Brain pericyte (primary cell): ENCODE results near the gene HOXA6.

Experiments
- DNase-seq: peaks from one replicate; pipeline ENCODE4 v3.0.0-alpha.2; 2012; ENCODE audit warnings: low read depth, low spot score

The HOXA6 gene

DNA sequence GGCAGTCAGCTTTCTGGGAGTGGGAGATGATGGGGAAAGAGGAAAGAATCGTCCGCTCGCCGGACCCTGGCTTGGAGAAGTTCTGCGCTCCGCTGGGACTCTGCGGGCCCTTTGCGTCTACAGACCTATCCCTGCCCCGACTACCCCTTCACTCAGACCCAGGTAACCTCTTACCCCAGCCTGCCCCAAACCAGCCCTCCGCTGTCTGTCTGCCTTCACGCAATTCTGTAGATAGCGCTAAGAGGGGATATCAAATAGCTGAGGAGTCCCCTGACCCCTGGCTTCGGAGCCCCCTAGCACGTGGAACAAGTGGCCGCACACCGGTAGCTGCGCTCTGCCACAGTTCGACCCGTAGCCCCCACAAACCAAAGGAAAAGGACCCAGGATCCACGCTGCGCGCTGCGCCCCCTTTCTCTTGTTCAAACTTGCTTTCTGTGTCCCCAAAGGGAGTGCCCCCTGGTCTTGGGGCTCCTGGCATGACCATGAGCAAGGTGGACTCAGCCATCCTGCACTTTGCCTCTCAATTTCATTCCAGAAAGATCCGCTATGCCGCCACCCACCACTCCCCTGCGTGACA is 24.0 kb downstream of the HOXA6 start:
- DNase-seq = no peak

DNA sequence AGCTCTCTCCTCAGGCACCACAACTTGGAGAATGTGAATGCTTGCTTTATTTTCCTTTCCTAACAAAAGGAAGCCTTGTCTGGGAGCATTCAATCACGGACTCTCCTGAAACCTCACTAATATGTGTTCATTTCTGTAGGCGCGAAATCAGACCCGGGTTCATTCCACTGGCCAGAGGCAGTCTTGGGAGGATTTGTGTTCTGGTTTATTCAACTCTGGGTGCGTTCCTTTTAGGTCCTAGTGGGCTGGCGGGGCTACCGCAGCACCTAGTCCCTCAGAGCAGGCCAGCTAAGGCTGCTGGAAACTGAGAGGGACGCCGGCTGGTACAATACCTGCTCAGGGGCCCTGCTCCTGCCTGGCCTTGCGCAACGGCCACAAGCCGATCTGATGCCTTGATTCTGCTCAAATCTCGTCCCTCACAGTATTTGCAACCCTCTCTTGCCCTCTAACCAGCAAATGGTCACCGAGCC is 24.5 kb downstream of the HOXA6 start:
- no peak for DNase-seq

DNA sequence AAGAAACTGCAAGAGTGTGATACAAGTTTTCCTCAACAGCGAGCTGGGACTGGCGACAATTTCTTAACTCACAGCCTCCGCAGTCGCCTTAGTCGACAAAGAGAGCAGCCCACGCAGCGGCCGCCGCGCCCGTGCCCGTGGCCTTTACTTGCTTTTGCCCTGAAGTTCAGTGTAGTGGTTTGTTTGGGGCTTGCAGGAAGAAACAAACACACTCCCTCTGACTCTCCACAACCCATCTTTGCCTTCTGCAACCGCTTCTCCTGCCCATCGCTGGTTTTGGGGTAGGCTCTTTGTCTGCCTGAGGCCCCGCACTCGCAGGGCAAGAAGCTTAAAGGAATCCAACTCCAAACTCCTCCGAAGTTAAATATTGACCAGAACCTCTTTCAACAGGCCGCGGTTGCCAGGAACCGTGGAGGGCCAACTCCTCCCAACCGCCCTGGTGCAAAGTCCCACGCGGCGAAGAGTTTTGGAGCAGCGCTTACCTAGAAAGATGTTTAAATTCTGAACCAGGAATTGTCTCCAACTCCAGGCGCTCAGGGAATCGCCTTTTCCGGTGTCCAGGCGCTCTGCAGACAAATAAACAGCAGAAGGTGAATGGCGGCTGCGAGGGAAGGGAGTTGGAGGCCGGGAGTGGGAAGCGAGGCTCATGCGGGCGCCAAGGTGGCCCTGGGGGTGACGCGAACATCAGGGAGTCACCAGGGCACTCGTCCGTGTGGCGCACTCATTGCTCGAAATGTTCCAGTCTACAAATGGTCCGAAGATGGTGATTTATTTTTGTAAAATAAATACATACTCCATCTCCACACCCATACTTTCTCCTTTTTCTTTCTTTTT is 25.3 kb downstream of the HOXA6 start:
- DNase-seq = no peak

DNA sequence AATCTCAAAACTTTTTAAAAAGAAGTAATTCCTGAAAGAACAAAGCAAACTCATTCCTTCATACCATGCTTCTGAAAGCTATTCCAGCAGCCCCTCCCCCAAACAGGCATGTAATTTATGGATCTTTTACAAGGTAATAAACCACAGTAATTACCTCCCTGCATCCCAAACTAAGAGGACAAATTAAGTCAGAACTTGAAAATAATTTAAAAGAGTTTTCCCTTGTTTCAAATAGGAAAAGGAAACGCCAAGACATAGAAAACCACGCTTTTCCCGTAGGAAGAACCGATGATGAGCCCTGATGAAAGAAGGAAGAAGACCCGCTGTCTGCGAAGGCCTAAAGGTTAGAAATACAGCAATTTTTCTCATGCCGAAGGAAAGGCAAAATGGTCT is 25.9 kb downstream of the HOXA6 start:
- no peak for DNase-seq

DNA sequence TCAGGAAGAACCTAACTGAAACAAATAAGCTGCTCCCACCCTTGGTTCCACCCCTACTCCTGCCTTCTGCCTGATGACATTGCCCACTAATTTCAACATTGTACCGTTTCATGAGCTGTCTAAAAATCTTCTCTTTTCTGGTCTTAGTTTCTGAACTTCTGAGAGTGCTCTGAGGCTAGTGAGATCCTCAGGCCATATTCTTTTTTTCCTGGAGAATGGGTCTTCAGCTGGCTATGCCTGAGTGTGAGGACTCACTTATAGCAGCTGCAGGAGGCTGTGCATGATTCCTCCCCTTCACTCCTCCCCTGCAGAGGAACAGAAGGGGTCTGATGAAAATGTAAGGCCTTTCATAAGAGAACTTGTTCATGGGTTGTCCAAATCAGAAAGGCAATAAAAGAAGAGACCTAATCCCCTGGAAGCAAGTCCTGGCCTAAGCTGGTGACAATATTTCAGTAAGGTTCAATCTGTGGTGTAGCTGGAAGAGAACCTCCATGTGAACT is 28.1 kb downstream of the HOXA6 start:
- no peak for DNase-seq

DNA sequence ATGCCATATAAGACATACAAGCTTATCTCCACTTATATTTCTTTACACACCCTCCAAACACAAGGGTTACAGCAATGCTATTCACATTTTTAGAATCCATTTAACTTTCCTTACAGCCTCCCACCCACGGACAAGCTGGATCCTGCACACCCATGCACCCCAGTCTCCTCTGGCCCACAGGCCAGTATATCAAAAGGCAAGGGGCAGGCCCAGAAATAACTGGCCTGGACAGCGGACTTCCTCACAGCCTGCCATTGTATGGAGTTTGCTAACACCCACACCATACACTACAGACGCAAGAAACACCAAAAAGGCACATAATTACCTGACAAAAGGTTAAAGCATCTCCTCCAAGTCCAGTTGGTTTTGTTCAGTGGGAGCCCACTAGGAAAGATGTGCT is 29.0 kb downstream of the HOXA6 start:
- no peak for DNase-seq

DNA sequence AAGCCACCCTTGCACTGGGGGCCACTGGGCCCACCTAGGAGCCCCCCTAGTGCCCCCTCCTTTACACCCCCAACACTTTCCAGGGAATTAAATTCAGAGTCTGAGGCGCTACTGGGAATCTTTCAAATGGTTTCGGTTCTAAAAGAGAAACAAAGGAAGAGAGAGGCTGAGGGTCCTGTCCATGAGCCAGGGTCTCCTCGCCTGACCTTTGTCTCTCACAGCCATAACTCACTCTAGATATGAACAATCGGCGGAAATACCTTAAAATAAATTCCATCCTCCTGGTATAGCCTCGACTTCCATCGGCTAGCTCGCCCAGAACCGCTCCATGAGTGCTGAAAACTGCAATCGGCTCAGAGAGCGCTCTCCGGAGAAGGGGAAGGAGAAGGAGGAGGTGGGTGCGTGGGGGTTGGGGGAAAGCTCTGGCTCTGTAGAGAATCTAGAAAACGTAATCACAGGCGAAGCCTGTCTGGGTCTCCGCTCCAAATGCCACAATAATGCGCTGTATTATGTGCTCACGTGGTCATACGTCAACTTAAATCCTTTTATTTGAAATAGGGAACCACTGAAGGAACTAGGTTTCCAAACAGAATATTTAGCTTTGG is 29.6 kb downstream of the HOXA6 start:
- DNase-seq = no peak

DNA sequence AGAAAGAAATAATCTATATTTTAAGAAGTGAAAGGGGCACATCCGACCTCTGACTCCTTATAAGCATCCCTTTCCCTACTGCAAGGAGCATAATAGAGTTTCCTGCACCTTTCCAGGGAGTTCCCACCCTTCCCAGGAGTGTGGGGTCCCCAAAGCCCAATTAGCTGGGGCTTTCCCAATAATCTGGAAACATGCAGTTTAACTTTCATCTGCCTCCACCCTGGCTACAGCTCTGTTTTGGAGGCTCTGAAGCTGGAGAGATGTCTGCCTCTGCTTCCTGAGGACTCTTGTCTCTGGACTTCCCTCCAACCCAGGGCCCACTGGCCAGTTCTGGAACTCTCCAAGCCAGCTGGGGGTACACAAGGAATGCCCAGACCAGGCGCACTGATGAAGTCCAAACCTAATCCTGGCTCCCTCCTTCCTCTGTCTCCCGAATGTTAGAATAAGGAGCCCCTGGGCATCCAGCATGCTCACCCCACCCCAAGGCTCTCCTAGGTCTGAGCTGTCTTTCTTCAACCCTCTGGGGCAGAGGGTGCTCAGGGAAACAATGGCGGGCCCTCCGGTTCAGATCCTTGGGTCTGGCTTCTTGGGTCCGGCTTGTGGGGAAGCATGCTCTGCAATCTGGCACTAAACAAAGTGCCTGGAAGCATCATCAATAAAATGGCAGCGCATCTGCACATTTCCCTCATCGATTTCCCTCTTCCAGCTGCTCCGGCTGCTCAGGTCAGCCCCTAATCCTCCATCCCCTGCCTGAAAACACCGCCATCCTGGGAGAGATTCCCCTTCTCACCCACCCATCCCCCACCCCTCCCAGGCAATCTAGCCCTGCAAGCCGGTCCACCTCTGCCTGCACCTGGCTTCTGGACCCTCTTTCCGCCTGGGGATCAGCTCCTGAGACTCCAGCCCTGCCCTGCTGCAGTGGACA is 30.4 kb downstream of the HOXA6 start:
- DNase-seq = no peak

DNA sequence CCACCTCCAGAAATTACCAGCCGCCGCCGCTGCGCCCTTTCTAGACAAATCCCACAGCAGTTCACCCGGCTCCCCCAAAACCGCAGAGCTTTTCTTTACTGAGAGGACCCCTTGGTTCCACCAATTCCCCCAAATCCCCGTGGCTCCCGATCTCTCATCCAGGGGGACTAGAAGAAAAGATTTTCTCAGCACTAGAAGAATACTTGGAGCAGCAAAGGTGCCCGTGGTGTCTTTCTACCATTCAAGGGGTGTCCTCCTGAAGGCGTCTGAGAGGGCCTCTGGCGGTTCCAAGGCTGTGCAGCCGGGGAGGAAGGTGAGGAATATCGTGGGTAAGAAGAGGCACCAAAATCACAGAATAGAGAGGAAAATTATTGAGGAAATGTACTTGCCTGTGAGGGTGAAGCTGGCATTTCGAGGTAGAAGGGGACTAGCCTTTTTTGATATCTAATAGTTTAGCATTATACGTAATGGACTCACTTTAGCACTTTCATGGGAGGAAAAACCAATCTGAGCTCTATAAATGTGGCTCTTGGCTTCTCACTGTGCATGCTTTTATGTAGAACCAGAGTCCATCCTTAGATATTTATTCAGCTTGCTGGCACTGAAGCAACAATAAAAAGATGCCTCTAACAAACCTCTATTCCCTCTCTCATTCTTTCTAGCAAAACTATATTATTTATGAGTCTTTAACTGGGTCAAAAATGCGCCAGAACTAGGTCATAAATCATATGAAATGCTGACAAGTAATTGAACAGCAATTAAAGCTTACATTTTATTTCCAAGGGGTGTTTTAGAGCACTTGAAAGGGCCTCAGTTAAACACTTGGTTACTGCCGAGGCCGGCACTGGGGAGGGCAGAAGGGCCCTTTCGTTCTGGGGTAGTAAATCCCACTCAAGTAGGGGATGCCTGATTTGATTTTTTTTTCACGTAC is 31.3 kb downstream of the HOXA6 start:
- DNase-seq = no peak

DNA sequence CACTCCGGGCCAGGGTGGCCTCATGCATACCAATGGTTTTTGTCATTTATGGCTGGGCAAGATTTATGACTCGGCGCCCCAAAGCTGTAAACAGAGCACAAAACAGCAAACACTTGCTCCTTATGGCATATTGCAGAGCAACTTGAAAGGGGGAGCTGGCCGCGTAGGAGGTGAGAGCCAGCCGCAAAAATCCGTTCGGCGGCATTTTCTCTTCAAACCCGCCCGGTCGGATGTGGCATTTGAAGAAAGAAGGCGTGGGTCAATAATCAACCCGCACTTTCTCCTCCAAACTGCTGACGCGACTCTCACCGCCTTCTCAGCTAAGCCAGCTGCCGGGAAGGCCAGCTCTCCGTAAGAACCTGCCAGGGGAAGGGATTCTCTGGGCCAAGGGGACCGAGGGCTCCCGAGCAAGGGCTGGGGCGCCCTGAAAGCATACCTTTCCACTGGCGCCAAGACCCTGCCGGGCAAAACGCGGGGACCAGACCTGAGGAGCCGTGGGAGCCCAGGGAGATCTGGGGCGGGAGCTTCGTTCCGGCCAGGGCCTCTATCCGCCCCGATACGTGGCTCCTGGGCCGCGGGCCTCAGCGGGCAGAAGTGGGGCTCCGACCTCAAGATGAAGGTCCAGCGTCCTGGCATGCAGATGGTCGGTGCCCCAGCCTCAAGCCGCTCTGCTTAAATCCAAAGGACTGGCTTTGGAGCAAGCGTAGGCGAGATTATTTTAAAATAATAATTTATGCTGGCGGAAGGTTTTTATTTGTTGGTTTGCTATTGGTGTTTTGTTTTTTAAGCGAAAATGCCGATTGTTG is 32.1 kb downstream of the HOXA6 start:
- DNase-seq = no peak

DNA sequence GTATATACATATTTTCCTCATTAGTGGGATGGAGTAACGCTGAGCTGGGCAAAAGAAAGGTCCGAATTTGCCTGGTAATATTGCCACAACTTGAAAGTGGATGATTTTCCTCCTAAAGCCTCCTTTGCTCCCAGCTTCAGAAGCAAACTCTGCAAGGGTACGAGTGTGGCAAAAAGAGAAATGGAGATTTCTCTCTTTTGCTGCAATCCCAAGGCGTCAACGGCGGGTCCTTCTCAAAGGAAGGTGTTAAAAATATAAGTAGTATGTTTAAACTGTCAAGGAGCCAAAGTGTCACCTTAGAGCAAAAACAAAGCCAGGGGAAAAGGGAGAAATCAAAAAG is 32.7 kb downstream of the HOXA6 start:
- no peak for DNase-seq

DNA sequence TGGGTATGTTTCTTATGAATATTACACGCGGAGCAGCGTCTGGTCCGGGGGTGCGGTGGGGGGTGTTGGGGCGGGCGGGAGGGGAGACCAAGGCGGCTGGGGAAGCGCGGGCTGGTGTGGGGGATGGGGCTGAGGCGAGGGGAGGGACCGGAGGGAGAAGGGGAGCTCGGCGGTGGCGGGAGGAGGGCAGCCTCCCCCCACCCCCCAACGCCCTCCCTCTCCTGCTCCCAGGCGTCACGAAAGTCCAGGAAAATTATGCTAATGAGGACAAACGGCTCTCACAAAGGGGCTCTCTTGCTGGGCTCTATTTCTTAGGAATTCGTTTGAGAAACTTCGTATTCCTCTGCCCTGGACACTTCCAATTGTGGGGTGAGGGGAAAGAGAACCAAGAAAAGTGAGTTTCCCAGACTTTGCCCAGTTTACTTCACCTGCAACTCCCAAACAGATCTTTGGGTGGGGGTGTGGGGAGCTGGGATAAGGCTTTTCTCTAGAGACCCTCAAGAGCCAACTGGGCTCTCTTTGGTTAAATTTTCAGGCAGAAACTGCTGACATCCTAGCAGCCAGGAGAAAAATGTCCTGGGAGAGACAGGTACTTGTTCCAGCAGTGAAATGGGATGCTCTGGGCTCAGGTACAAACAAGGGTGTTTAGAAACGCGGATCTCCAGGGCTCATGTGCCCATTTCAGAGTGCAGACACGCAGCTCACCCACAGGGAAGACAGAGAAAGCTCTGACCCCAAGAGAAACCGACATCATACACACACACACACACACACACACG is 33.4 kb downstream of the HOXA6 start:
- no peak for DNase-seq

DNA sequence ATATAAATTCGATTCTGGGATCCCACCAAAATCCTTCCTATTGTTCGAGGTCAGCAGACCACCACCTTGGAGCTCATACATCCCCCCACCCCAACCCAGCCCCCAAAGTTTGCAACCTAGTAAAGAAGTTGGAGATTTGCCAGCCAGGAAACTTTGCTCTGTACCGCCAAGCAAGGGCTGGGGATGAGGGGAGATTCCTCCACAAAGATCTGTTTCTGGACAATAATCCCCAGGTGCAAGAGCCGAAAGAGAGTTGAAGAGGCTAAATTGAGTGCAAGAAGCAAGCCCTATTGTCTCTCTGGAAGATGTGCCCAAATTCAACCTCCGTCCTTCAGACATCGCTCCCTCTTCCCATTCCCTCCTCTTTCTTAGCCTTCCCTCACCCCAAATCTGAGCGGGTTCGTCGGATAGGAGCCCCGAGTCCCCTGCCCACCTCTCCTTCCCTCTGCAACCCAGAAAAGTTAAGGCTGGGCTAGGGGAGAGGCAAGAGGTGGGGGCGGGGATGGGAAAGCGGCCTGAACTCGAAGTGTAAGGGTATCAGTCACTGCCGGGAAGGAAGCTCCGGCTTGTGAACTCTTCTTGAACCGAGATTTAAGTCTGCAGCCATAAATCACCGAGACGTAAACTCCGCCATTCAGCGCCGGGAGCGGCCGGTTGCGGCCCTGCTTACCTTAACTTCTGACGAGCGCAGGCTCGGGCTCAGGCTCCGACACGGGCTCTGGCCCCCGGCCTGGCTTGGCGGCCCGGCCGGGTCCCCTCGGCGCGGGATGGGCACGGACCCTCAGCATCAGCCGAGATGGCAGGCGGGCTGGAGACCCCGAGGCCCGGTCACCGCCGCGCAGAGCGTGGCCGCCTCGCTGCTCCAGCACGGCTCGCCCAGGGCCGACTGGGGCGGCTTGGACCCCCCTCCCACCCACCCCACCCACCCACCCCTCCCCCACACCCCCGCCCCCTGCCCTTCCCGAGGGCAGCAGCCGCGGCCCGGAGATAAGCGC is 34.3 kb downstream of the HOXA6 start:
- DNase-seq = no peak

DNA sequence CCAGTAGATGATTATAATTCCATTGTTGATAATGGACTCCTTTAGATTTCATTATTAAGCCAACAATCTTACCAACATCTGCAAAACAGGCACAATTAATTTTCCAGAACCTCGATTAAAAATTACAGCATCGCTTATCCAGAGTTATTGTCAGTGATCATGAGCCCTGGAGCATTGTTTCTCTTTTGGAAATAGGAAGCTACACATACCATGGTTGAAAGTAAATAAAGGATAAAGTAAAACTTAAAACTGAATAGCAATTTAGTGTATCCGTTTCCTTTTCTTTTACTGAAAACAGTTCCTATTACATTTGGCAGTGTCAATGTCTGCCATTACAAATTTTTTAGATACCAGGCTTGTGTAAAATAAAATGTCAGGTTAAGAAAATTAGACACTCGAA is 35.2 kb downstream of the HOXA6 start:
- DNase-seq = no peak

DNA sequence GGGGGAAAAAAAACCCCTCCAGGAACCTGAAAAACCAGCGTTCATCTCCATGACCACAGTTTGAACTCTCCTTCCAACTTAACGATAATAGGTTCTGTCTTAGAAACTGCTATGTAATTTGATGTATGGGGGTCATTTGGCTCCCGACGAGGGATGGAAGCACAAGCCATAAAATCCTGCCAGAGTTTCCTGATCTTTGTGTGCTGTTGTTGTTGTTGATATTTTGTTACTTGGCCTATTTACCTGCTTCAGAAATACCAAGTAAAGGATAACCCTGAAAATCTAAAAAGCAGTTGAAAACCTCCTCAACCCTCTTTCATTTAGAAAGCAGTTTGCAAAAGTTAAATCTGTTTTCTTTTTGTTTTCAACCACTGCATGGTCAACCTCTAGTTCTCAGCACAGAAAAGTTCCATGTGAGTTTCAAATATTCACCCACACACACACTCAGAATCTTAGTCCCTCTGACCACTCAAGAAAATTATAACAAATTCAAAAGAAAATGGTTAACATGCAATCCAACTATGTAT is 35.8 kb downstream of the HOXA6 start:
- no peak for DNase-seq

DNA sequence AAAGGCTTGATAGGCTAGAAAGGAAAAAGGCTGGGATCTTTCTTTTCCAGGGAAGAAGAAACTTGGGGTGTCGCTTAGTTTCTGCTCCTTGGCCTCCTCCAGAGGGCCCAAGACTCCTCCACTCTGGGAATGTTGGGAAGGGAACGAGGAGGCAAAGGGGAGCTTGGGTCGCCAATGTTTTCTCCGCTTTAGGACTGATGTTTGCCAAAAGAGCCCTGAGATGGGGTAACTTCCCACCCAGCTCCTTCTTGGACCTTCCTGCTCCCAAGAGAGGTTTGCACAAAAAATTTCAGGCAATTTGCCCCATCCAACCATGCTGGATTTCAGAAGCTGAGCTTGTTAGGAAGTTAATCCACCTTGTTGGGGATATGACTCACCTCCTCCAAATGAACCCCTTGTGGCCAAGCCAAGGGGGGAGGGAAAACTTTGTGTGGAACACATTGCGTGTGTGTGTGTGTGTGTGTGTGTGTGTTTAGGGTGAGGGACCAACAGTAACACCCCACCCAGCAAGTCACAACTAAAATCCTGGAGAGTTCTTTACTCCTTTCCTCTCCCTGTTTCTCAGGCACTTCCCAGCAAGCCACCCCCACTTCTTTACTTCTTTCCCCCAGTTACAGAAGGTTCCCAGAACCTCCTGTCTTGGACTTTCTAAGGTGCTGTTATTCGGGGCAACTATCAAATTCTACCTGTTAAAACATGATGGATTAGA is 36.4 kb downstream of the HOXA6 start:
- DNase-seq = no peak
